ENCODE results near the gene USO1.
A peak's percentile ranks its signal among the peaks of the same experiment; 100 is the strongest.
"Not testable (repeated sequence)": the region's sequence is repeated elsewhere in the genome, so short reads cannot be mapped to it uniquely, and the experiment has no call there.

The USO1 gene

DNA sequence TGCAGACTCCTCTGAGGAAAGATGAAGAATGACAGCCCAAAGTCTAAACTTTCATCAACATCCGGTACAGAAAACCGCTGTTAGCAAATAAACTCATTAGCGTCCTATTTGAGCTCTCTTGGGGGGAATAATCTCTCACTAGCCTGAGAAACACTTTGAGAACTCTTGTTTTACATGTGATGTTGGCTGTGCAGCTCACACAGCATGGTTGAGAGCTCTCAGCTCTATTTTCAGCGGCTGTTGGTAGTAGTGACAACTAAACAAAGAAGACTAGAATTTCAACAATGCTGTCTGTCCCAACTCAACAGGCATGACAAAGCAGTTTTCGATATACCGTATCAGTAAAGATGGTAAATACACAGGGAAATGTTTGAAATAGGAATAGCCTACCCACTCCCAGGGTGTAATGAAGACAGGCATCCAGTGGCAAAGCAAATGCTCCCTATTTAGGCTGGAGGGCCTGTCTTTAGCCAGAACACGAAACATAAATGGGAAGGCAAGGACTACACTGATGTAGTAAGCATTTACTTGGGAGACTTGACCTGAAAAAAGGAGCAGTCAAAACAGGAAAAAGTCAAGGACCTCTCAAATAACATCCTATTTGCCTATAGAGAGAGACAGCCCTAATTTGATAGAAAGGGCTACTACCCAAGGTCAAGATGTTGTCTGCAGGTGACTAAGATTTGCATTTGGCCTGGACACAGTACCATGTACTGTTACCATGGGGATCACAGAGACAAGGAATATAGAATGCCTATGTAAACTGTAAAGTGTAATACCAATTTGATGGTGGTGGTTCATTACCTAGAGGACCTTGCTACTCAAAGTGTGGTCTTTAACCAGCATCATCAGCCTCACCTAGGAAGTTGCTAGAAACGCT lies 117.5 kb downstream of the USO1 start:
- DNase-seq (ENCODE audit: low read depth): peak; percentile 46
- no peak overlapping the region for H3K4me3 ChIP-seq (ENCODE audit: low read depth, low read length)
- TF ChIP-seq, protein P1, sequence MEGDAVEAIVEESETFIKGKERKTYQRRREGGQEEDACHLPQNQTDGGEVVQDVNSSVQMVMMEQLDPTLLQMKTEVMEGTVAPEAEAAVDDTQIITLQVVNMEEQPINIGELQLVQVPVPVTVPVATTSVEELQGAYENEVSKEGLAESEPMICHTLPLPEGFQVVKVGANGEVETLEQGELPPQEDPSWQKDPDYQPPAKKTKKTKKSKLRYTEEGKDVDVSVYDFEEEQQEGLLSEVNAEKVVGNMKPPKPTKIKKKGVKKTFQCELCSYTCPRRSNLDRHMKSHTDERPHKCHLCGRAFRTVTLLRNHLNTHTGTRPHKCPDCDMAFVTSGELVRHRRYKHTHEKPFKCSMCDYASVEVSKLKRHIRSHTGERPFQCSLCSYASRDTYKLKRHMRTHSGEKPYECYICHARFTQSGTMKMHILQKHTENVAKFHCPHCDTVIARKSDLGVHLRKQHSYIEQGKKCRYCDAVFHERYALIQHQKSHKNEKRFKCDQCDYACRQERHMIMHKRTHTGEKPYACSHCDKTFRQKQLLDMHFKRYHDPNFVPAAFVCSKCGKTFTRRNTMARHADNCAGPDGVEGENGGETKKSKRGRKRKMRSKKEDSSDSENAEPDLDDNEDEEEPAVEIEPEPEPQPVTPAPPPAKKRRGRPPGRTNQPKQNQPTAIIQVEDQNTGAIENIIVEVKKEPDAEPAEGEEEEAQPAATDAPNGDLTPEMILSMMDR (IDR thresholded peaks at IDR 0.05; ENCODE audit: low read depth, low read length): no peak
- TF ChIP-seq POLR2A (IDR thresholded peaks at IDR 0.05; ENCODE audit: extremely low read depth, insufficient read length) (no peak), MYC (IDR thresholded peaks at IDR 0.05; ENCODE audit: low read depth, low read length) (no peak)
- TF ChIP-seq, protein P2, sequence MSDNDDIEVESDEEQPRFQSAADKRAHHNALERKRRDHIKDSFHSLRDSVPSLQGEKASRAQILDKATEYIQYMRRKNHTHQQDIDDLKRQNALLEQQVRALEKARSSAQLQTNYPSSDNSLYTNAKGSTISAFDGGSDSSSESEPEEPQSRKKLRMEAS (IDR thresholded peaks at IDR 0.05; ENCODE audit: low read depth, low read length): no peak

DNA sequence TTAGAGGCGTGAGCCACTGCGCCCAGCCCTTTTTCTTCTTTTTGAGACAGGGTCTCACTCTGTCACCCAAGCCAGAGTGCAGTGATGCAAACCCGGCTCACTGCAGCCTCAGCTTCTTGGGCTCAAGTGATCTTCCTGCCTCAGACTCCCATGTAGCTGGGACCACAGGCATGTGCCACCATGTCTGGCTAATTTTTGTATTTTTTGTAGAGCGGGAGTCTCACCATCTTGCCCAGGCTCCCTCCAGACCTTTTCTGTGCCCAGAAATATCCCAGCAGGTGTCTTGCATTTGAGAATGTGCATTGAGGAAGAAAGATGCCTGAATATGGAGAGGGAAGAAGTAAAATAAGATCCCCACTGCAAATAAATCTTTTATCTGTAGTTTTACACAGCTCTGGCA lies 119.2 kb downstream of the USO1 start:
- DNase-seq (ENCODE audit: low read depth): no peak
- no peak overlapping the region for H3K4me3 ChIP-seq (ENCODE audit: low read depth, low read length)
- TF ChIP-seq, protein P1 (IDR thresholded peaks at IDR 0.05; ENCODE audit: low read depth, low read length): no peak
- TF ChIP-seq, protein P2 (IDR thresholded peaks at IDR 0.05; ENCODE audit: low read depth, low read length): no peak
- TF ChIP-seq POLR2A (IDR thresholded peaks at IDR 0.05; ENCODE audit: extremely low read depth, insufficient read length) (no peak), MYC (IDR thresholded peaks at IDR 0.05; ENCODE audit: low read depth, low read length) (no peak)

DNA sequence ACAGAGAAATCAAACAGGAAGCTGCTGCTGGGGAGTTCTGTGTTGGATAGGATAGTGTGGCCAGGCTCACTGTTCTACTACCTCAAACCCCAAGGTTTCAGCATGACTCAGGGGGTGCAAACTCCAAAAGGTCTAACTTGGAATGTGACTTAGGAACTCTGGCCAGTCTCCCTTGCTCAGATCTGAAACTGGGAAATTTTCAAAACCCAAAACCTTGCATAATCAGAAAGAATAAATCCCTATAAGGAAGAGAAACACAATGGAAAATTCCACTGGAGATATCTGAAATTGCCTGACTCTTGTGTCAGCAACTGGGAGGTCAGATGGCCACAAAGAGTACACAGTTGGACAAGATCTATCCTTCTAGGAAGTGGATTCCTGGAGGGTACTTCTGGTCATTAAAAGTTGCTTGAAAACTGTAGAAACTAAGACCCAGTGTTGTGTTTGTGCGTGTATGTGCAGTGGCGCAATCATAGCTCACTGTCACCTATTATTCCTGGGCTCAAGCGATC lies 119.8 kb downstream of the USO1 start:
- H3K4me3 ChIP-seq (ENCODE audit: low read depth, low read length): no peak overlapping the region
- DNase-seq (ENCODE audit: low read depth): no peak
- TF ChIP-seq MYC (IDR thresholded peaks at IDR 0.05; ENCODE audit: low read depth, low read length) (no peak), POLR2A (IDR thresholded peaks at IDR 0.05; ENCODE audit: extremely low read depth, insufficient read length) (no peak)
- TF ChIP-seq, protein P2 (IDR thresholded peaks at IDR 0.05; ENCODE audit: low read depth, low read length): no peak
- TF ChIP-seq, protein P1 (IDR thresholded peaks at IDR 0.05; ENCODE audit: low read depth, low read length): no peak

DNA sequence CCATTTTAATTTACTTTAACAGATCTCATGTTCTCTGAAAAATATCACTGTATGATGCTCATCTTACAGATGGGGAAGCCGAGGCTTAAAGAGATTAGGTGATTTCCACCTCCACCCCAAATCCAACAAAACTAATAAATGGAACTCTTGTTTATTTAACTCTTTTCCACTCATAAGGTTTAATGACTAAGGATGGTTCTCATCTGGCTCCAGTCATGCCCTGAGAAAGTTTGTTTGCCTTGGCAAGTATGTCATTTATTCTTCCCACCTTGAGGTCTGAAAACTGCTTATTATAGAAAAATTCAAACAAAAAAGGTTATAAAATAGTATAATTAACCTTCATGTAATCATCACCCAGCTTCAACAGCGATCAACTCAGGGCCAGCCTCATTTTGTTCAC lies 121.6 kb downstream of the USO1 start:
- TF ChIP-seq, protein P1 (IDR thresholded peaks at IDR 0.05; ENCODE audit: low read depth, low read length): no peak
- TF ChIP-seq, protein P2 (IDR thresholded peaks at IDR 0.05; ENCODE audit: low read depth, low read length): no peak
- no peak for TF ChIP-seq POLR2A (IDR thresholded peaks at IDR 0.05; ENCODE audit: extremely low read depth, insufficient read length)
- TF ChIP-seq MYC (IDR thresholded peaks at IDR 0.05; ENCODE audit: low read depth, low read length): no peak
- H3K4me3 ChIP-seq (ENCODE audit: low read depth, low read length): no peak overlapping the region
- DNase-seq (ENCODE audit: low read depth): no peak

DNA sequence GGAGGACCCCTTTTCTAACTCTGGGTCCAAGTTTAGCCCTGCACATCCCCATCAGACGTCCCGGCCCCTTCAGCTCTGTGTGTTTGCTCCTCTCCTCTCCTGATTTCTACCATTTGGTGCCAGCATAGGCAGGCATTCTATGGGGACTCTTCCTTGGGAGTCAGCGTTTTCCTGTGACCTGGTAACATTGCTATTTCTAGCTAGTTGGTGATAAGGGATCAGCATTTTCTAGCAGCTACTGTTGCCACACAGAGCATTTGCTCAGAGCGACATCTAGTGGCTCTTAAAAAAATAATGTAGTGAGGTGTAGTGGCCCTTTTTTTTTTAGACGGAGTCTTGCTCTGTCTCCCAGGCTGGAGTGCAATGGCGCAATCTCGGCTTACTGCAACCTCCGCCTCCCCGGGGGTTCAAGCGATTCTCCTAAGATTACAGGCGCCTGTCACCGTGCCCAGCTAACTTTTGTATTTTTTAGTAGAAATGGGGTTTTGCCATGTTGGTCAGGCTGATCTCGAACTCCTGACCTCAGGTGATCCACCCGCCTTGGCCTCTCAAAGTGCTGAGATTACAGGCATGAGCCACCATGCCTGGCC lies 123.9 kb downstream of the USO1 start:
- DNase-seq (ENCODE audit: low read depth): peak; percentile 91
- TF ChIP-seq, protein P1 (IDR thresholded peaks at IDR 0.05; ENCODE audit: low read depth, low read length): peak; percentile 28
- H3K4me3 ChIP-seq (ENCODE audit: low read depth, low read length): not testable (repeated sequence)
